Lung microvascular endothelial cell (primary cell): Measurements from ENCODE around the gene CD96. TPM values are rescaled to one million over a fixed set of nuclear protein-coding genes. Genes with fewer than 3 reads are reported as not detected.

ENCODE experiments used
- DNase-seq, 2 donors: peaks; one replicate each; pipeline versions ENCODE4 v3.0.0 to v3.0.0-alpha.2; 2010; ENCODE audit warnings: low read depth in 2 of 2
- total RNA-seq: library from RNA; depleted of rRNA; stranded (reverse); fragments of >200 nt; gene quantifications from 2 replicates; pipeline ENCODE4 v1.2.1, GENCODE V29; 2014

The CD96 gene
- total RNA-seq, 1 donor from 2014 or later: not detected

GRCh38 chr3:111593666-111594065 lies 51.7 kb downstream of the CD96 start:
- no peak for DNase-seq

GRCh38 chr3:111594205-111594604 lies 52.2 kb downstream of the CD96 start:
- DNase-seq: no peak

- DNase-seq: no peak
Observed at GRCh38 chr3:111594781-111595180, 52.8 kb downstream of the CD96 start.

- DNase-seq: no peak
Observed at GRCh38 chr3:111595232-111595631, 53.2 kb downstream of the CD96 start, which contains the start of gene ZBED2. Gene ZBED2 (minus strand): TSS chr3:111595346. CDS start chr3:111594201, 1,145 bp downstream.

- no peak for DNase-seq
Observed at GRCh38 chr3:111596328-111596727, 54.3 kb downstream of the CD96 start.

GRCh38 chr3:111598139-111598538 lies 56.1 kb downstream of the CD96 start:
- no peak for DNase-seq

GRCh38 chr3:111598552-111598951 lies 56.6 kb downstream of the CD96 start:
- DNase-seq: no peak

GRCh38 chr3:111601810-111602209 lies 59.8 kb downstream of the CD96 start:
- no peak for DNase-seq

GRCh38 chr3:111603679-111604078 lies 61.7 kb downstream of the CD96 start:
- DNase-seq: no peak

GRCh38 chr3:111604119-111604518 lies 62.1 kb downstream of the CD96 start:
- no peak for DNase-seq

- DNase-seq: no peak
Observed at GRCh38 chr3:111605018-111605417, 63.0 kb downstream of the CD96 start.

GRCh38 chr3:111605493-111605892 lies 63.5 kb downstream of the CD96 start:
- no peak for DNase-seq

- no peak for DNase-seq
Observed at GRCh38 chr3:111607240-111607920, 65.4 kb downstream of the CD96 start.

- DNase-seq: no peak
Observed at GRCh38 chr3:111608383-111608782, 66.4 kb downstream of the CD96 start.

GRCh38 chr3:111609700-111610099 lies 67.7 kb downstream of the CD96 start:
- no peak for DNase-seq

- DNase-seq: no peak
Observed at GRCh38 chr3:111610189-111610588, 68.2 kb downstream of the CD96 start.

GRCh38 chr3:111610612-111611054 lies 68.6 kb downstream of the CD96 start:
- DNase-seq: no peak

GRCh38 chr3:111613294-111613693 lies 71.3 kb downstream of the CD96 start:
- no peak for DNase-seq

- no peak for DNase-seq
Observed at GRCh38 chr3:111615880-111616279, 73.9 kb downstream of the CD96 start.

- DNase-seq: no peak
Observed at GRCh38 chr3:111616417-111617105, 74.6 kb downstream of the CD96 start.

GRCh38 chr3:111617406-111617805 lies 75.4 kb downstream of the CD96 start:
- no peak for DNase-seq

GRCh38 chr3:111617912-111618601 lies 76.1 kb downstream of the CD96 start:
- DNase-seq: no peak
